Testis (tissue), 2 donors: Measurements from ENCODE around the gene MAP1LC3A.

Experiments used
- CTCF ChIP-seq, 3 experiments: fragments of 450-650 bp in 2 of 3; fragments of 200-600 bp in 1 of 3; sonication (generic) in 1 of 3; IDR thresholded peaks; one replicate each; pipeline ENCODE4 v1.5.1; 2016 to 2019; ENCODE audit warnings: antibody characterized with exemption in 3 of 3, mild to moderate bottlenecking in 2 of 3, moderate library complexity in 1 of 3
- POLR2A ChIP-seq: fragments of 450-650 bp; IDR thresholded peaks from one replicate; pipeline ENCODE4 v1.6.1; 2017; ENCODE audit warnings: antibody characterized with exemption, mild to moderate bottlenecking, moderate library complexity

GRCh38 chr20:34540596-34541263, 17.8 kb upstream of the MAP1LC3A start:
- TF ChIP-seq CTCF (IDR thresholded peaks at IDR 0.05) (no peak), POLR2A (no peak)
